HG03039 (cell line): Measurements from ENCODE around the gene LGALS13.

Experiments used
- ATAC-seq: cut with Tn5 transposase; IDR thresholded peaks from one replicate; pipeline ENCODE4 v1.9.1; 2021; ENCODE audit warnings: mild to moderate bottlenecking, moderate library complexity; ENCODE audit not compliant: unreplicated experiment

Gene LGALS13, protein sequence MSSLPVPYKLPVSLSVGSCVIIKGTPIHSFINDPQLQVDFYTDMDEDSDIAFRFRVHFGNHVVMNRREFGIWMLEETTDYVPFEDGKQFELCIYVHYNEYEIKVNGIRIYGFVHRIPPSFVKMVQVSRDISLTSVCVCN

DNA sequence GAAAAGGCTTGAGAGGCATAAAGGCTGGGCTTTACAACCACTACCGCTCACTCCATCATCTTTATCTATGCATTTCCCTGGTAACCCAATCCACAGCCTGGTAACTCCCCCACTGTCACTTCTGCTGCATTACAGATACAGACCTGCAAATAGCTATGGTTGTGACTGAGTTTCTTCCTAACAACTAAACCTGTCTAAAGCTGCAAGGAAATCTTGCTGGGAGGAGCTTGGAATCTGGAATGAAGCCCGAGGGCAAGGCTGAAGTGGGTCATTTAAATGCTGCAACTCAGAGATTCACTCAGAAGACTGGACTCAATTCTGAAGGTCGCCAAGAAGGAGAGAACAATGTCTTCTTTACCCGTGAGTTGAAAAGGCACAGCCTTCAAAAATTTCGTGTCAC lies at the start of gene LGALS13:
Gene LGALS13, plus strand, starts transcription at position 301 of the 400 bp plus-strand sequence. Its CDS starts 45 bp downstream, at position 346.
- ATAC-seq: no peak

DNA sequence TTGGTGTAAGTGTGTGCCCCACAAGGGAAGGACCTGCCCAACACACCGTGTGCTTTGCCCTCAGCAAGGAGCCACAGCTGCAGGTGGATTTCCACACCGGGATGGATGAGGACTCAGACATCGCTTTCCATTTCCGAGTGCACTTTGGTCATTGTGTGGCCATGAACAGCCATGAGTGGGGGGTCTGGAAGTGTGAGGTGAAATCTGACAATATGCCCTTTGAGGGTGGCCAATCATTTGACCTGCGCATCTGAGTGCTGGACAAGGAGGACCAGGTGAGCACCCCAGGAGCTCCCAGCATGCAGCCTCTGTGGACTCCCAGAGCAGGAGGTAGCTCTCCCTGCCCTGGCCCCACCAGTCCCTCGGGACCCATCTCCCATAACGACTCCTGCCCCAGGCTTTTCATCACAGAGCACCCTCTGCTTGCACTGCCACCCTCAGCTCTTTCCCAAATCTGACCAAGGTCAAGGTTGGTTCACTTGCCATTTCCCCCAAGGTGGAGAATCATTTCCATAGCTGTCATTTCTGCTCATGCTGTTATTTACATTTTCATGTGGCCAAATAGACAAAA lies 49.2 kb upstream of the LGALS13 start:
- ATAC-seq: no peak

DNA sequence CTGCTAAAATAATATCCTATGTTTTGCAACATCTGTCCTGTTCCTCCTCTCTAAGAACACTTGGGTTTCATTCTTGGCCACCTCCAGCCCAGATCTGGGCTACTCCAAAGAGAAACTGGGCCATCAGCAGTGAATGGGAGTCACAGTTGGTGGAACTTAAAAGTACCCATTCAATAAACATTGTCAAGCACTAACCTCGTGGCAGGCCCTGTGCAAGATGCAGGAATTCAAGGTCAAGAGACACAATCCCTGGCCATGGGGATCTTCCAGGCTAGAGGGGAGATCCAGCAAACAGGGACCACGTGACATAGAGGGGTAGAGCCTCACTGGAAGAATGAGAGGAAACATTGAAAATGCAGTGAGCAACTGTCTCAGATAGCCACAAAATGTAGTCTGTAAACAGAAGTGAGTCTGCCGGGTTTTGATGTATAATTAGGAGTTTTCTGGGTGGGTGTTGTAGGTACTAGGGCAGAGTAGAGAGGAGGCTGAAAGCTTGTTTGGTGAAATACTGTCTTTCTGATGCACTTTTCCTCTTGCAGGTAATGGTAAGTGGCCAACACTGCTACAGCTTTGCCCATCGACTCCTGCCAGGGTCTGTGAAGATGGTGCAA lies 47.5 kb upstream of the LGALS13 start:
- no peak for ATAC-seq

DNA sequence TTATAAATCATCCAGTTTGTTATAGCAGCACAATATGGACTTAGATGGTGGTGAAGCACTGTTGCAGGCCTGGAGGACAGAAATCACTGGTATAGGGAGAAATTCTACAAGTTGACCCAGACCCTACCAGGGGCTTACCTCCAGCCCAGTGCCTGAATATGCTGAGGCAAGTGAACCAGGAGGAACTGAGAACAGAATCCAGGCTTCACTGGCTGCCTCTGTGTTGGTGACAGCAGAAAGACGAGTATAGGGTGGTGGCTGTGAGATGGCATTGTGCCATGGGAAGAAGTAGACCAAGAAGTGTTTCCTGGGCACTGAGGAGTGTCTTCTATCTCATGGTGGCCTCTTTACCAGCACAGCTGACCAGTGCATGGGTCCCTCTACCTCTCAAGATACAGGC lies 46.4 kb upstream of the LGALS13 start:
- no peak for ATAC-seq

DNA sequence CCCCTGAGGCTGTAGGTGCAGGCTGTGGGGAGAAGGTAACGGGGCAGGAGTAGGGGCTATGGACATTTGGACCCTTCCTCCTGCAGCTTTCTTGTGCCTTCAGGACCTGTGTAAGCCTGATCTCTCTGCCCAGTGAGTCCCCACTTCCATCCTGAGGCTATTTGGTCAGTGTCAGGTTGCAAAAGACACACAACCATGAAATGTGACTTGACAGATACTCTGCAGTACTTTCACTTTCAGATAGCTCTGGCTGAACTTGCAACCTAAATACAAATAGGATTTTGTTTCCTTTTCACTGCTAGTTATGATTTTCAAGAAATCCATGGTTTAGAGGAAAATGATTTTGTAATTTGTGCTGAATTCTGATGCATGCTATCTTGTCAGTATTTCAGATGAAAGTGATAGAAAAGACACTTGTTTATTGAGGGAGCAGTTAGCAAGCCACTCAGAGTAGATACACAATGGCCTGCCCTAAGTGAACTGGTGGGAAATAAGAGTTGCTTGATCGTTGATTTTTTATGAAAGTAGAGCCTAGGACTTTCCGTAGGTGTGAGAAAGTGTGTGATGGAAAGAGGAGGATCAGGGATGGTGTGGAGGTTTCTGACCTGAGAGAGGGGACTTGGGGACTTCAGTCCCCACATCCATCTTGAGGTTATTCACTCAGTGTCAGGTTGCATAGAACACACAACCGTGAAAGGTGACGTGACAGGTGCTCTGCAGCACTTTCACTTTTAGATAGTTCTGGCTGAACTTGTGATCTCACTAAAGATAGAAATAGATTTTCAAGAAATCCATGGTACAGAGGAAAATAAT lies 44.3 kb upstream of the LGALS13 start:
- no peak for ATAC-seq

DNA sequence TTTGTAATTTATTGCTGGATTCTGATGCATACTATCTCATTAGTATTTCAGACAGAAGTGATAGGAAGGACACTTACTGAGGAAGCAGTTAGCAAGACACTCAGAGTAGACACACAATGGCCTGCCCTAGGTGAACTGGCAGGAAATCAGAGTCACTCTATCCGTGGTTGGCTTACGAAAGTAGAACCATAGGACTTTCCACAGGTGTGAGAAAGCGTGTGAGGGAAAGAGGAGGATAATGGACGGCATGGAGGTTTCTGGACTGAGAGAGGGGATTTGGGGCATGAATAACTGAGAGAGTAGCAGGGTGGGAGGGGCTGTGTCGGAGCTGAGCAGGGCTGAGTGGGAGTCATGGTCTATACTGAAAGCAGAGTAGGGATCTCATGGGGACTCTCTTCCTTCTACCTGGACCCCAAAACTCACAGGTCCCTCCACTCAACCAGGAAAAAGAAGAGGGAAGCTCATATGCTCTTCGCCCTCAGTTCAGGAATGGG lies 43.7 kb upstream of the LGALS13 start:
- ATAC-seq: no peak

DNA sequence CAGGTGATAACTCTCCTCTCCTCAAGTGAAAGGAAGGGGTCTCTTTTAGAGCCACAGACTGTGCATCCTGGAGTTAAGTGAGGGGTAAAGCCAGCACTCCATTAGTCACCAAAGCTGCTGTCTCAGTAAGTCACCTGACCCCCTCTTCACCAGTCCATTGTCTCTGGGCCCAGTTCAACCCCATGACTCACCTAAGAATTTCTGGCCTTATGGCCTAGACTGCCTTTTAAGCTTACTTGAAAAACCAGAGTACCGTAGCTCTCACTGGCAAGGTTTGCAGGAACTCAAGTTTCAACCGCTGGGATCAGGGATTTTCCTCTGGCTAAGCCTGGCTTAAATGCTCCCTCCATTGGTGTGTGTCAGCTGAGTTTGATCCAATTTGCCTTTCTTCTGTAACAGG lies 38.9 kb upstream of the LGALS13 start:
- no peak for ATAC-seq

DNA sequence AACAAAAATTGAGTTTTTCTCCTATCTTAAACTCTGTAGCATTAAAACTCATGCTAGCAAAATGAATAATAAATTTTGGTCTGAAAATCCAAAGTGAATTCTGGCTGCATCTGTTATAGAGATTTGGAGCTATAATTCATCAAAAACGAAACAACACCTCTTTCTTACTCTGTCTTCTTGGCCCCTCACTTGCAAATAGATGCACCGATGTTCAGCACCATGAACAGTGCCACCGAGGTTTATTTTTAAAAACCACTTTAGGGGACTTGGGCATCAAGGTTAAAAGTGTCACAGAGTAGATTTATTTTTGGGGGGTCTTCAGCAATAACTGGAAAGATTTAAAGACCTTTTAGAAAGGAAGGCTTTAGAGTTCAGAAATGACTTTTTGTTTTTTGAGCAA lies 36.3 kb upstream of the LGALS13 start:
- ATAC-seq: no peak

DNA sequence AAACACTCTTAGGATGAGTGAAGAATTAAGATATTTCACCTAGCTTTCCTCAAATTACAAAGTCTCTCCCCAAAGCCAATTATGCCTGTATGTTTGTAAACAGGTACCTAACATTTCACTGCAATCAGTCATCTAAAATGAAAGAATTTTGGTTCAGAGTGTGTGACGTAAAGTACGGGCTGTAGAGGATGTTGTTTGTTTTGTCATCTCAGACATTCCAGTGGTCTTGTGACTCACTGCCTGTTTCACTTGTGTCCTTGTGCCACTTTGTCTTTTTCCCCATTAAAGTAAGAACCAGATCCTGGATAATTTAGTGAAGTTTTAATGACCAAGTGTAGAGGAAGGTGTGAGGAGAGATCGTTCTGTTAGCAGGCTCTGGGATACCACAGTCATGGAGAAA lies 33.7 kb upstream of the LGALS13 start:
- no peak for ATAC-seq

DNA sequence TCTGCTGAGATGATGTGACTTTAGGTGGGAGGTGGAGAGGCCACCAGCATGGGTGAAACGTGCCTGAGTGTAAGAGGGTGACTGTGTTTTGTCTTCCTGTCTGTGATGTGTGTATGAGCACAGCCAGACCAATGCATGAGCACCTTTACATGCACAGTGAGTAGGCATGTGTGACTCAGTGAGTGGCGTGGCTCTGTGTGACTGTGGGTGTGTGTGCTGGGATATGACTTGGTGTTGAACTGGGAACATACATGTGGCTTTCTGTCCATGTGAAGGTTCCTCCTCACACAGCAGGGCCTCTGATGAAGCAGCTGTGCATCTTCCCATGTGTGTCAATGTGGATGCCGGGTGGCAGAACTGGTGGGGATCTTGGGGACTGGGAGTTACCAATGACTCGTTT lies 19.9 kb upstream of the LGALS13 start:
- ATAC-seq: no peak

DNA sequence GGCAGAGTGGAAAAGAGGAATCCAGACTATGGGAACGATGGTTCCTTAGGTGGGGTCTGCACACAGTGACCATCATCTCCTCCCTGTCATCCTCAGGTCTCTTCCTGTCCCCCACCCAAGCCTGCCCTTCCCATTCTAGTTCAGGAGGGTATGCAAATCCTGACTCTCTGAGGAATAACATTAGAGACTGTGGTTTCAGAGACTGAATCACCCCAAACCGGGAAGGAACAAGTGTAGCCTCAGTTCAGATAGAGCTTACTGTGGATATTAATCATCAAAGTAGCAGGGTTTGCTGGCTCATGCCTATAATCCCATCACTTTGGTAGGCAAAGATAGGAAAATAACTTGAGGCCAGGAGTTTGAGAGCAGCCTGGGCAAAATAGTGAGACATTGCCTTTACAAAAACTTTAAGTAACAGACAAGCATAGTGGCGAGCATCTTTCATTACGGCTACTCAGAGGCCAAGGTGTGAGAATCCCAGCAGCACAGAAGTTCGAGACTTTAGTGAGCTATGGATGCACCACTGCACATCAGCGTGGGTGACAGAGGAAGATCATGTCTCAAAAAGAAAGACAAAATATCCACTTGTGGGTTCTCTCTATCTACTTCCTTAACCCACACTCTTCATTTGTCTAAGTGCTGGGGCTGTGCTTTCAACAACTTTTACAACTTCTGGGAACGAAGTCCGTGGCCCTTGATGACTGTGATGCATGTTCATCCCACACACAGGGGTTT lies 19.3 kb upstream of the LGALS13 start:
- no peak for ATAC-seq

DNA sequence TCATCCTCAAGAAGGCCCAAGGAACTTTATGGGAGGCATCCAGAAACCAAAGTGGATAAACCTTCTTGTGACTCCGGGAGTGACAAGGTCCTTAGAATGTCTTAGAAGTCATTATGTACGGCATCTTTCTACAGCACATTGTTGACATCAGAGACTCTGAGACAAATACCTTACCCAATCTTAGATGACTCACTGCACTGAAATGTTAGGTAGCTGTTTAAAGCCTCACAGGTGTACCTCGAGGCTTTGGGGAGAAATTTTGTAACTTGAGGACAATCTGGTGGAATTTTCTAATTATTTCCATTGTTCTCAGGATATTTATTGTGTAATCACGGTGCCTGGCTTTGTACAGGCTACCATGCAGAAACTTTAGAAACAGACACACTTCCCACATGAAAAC lies 14.8 kb upstream of the LGALS13 start:
- ATAC-seq: no peak

DNA sequence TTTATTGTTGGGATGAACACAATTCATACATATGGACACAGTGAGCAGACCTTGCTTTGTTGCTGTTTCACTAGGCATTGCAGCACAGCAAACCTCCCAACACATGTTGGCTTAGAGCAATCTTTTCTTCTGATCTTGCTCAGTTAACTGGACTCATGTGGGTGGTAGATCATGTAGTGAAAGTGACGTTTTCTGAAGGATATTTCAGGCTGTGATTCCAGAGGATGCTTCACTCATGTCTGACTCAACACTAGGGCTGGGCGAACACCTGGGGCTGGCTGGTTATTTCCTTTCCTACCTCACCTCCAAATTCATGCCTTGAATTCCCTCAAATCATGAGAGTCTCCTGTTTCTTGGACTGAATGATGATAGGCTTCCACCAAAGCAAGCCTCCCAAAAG lies 14.3 kb upstream of the LGALS13 start:
- no peak for ATAC-seq

DNA sequence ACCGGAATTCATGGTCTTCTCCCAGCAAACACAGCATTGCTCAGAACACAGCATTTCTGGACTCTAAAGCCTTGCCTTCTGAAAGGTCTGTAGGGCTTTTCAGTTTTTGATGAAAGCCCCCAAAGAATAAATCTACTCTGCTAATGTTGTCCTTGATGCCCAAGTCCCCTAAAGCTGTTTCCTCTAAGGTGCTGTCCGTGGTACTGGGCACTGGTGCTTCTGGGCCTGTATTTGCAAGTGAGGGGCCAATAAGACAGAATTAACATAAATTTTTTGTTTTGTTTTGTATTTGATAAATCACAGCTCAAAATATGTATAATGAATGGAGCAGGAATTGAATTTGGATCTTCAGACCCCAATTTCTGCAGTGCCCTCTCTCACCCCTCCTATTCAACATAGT lies 12.1 kb upstream of the LGALS13 start:
- ATAC-seq: no peak

DNA sequence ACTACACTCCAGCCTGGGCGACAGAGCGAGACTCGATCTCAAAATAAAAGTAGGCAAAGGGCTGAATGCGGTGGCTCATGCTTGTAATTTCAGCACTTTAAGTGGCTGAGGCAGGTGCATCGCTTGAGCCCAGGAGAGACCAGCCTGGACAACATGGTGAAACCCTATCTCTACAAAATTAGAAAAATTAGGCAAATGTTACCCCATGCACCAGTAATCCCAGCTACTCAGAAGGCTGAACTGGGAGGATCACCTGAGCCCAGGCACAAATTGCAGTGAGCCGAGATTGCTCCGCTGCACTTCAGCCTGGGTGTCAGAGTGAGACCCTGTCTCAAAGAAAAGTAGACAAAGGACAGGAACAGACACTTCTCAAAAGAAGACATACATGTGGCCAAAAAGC lies 9.9 kb upstream of the LGALS13 start:
- ATAC-seq: no peak

DNA sequence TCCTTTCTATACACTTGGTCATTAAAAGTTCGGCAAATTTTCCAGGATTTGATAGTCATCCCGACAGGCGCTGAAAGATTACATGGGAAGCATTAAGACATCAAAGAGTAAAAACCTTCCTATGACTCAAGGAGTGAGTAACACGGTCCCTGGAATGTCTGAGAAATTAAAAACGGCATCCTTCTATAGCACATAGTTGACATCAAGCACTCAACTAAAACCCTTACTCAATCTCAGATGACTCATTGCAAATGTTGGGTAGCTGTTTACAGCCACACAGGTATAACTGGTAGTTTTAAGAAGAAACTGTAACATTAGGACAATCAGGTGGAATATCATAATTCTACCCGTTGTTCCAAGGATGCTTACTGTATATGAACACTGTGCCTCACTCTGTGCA lies 6.4 kb upstream of the LGALS13 start:
- no peak for ATAC-seq

DNA sequence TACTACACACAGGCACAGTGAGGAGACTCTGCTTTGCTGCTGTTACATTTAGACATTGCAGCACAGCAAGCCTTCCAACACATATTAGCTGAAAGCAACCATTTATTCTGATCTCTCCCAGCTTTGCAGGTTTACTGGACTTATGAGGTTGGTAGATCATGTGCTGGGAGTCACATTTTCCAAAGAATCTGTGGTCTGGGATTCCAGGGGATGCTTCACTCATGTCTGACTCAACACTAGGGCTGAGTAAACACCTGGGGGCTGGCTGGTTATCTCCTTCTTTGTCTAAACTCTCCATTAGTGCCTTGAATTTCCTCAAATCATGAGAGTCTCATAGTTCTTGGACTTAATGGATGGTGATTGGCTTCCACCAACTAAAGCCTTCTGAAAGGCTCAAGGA lies 5.4 kb upstream of the LGALS13 start:
- no peak for ATAC-seq

DNA sequence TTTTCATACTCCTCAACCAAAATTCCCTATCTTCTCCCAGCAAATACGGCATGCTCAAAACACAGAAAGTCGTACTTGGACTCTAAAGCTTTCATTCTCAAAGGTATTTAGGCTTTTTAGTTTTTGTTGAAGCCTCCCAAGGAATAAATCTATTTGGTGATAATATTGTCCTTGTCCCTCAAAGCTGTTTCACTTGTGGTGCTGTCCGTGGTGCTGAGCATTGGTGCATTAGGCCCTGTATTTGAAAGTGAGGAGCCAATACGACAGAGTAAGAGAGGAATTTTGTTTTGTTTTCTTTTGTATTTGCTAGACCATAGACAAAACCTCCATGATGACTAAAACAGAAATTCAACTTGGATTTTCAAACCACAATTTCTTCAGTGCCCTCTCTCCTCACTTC lies 3.2 kb upstream of the LGALS13 start:
- ATAC-seq: no peak

DNA sequence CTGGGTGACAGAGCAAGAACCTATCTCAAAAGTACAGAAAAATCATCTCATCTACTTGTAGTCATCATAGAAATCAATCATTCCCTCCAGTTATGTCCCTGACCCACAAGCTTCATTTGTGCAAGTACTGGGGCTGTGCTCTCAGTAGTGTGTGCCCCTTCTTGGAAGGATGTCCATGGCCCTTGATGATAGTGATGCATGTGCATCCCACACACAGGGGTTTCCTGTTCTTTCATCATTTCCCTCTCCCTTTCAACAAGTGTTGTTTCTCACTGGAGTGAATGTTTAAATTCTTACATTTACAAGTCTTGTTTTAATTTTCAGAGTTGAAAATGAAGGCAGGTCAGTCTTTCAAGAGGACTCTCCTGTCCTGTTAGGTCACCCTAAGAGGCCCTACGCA lies 1.5 kb downstream of the LGALS13 start:
- ATAC-seq: no peak

DNA sequence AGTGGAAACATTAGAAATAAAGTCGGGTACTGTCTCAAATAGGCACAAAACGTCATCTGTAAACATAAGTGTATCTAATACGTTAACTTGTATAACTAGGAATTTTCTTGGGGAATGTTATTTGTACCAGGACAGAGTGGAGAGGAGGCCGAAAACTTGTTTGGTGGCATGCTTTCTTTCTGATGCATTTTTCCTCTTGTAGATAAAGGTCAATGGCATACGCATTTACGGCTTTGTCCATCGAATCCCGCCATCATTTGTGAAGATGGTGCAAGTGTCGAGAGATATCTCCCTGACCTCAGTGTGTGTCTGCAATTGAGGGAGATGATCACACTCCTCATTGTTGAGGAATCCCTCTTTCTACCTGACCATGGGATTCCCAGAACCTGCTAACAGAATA lies 4.7 kb downstream of the LGALS13 start:
- ATAC-seq: no peak

DNA sequence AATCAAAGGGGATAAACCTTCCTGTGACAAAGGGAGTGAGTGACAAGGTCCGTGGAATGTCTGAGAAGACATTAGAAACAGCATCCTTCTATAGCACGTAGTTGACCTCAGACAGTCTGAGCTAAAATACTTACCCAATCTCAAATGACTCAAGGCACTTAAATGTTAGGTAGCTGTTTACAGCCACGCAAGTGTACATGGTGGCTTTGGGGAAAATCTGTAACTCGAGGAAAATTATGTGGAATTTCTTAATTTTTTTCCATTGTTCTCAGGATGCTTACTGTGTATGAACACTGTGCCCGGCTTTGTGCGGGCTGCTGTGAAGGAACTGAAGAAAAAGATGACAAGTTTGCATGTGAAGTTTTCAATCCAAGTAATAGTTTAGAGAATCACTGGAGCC lies 5.2 kb downstream of the LGALS13 start:
- no peak for ATAC-seq
